CD14-positive monocyte (primary cell): Measurements from ENCODE around the gene SCYGR1. TPM values are rescaled to one million over a fixed set of nuclear protein-coding genes. Genes with fewer than 3 reads are reported as not detected.

Experiments
- DNase-seq, 3 donors: peaks; one replicate each; pipeline ENCODE4 v3.0.0-alpha.2; 2011 to 2022
- H2AFZ ChIP-seq: 2 replicates; pipeline ENCODE4 v1.6.0; 2012; ENCODE audit warnings: mild to moderate bottlenecking, low read depth, low read length, inconsistent platforms; ENCODE audit not compliant: insufficient read depth, poor library complexity, severe bottlenecking
- H3K27ac ChIP-seq, 2 donors: 1 replicate in 1 of 2; 2 replicates in 1 of 2; pipeline ENCODE4 v1.5.1; 2012 to 2013; ENCODE audit warnings: low read length in 2 of 2, control low read depth in 1 of 2, inconsistent platforms in 1 of 2, low read depth in 1 of 2, mild to moderate bottlenecking in 1 of 2
- H3K27me3 ChIP-seq, 2 donors: one replicate each; pipeline versions ENCODE4 v1.6.0 to v1.6.1; 2011 to 2013; ENCODE audit warnings: low read length in 2 of 2; ENCODE audit not compliant: control insufficient read depth in 2 of 2, insufficient read depth in 2 of 2
- H3K36me3 ChIP-seq, 2 donors: replicated peaks in 1 of 2; 1 replicate in 1 of 2; 2 replicates in 1 of 2; pipeline versions ENCODE4 v1.5.1 to v1.6.1; 2012 to 2013; ENCODE audit warnings: low read length in 2 of 2, control low read depth in 1 of 2, inconsistent platforms in 1 of 2, mild to moderate bottlenecking in 1 of 2; ENCODE audit not compliant: insufficient read depth in 2 of 2, control insufficient read depth in 1 of 2
- H3K4me1 ChIP-seq, 2 donors: 1 replicate in 1 of 2; 2 replicates in 1 of 2; pipeline versions ENCODE4 v1.5.1 to v1.6.1; 2012 to 2013; ENCODE audit warnings: low read length in 2 of 2, control low read depth in 1 of 2, inconsistent platforms in 1 of 2, mild to moderate bottlenecking in 1 of 2, moderate library complexity in 1 of 2; ENCODE audit not compliant: insufficient read depth in 2 of 2, control insufficient read depth in 1 of 2
- H3K4me2 ChIP-seq: replicated peaks from 2 replicates; pipeline ENCODE3; 2012; ENCODE audit warnings: low read length, moderate library complexity, mild to moderate bottlenecking; ENCODE audit not compliant: poor library complexity, severe bottlenecking; ENCODE audit errors: extremely low read depth
- H3K4me3 ChIP-seq, 3 experiments: fragments of 200-600 bp in 1 of 3; sonication (generic) in 1 of 3; replicated peaks in 1 of 3; 1 replicate in 2 of 3; 2 replicates in 1 of 3; pipeline ENCODE4 v1.5.1; 2011 to 2013; ENCODE audit warnings: low read length in 3 of 3, mild to moderate bottlenecking in 3 of 3, control low read depth in 2 of 3, low read depth in 2 of 3, inconsistent platforms in 1 of 3, moderate library complexity in 1 of 3
- H3K79me2 ChIP-seq: 2 replicates; pipeline ENCODE4 v1.6.0; 2012; ENCODE audit warnings: mild to moderate bottlenecking, control low read depth, inconsistent platforms, low read length, moderate library complexity; ENCODE audit not compliant: insufficient read depth
- H3K9ac ChIP-seq: 2 replicates; pipeline ENCODE4 v1.6.0; 2017; ENCODE audit warnings: low read length, mild to moderate bottlenecking; ENCODE audit not compliant: insufficient read depth, poor library complexity, severe bottlenecking
- H3K9me3 ChIP-seq, 2 donors: replicated peaks in 1 of 2; 1 replicate in 1 of 2; 2 replicates in 1 of 2; pipeline versions ENCODE4 v1.5.1 to v1.6.1; 2012 to 2013; ENCODE audit warnings: low read length in 2 of 2, control low read depth in 1 of 2; ENCODE audit not compliant: control insufficient read depth in 1 of 2, insufficient read depth in 1 of 2
- H4K20me1 ChIP-seq: 2 replicates; pipeline ENCODE4 v1.6.0; 2012; ENCODE audit warnings: mild to moderate bottlenecking, low read length, control low read depth, moderate library complexity; ENCODE audit not compliant: insufficient read depth
- H3K27ac Mint-ChIP-seq, 7 donors: one replicate each; pipeline ENCODE4 v1.8.0; 2020; ENCODE audit warnings: mild to moderate bottlenecking in 7 of 7, mixed read lengths in 7 of 7, moderate library complexity in 6 of 7, inconsistent platforms in 2 of 7
- H3K27me3 Mint-ChIP-seq, 3 donors: one replicate each; pipeline ENCODE4 v1.8.0; 2021 to 2022; ENCODE audit warnings: low read depth in 3 of 3, mild to moderate bottlenecking in 3 of 3, mixed read lengths in 3 of 3, moderate library complexity in 3 of 3, inconsistent platforms in 1 of 3
- H3K36me3 Mint-ChIP-seq, 2 donors: one replicate each; pipeline ENCODE4 v1.8.0; 2020; ENCODE audit warnings: mixed read lengths in 2 of 2, inconsistent platforms in 1 of 2, mild to moderate bottlenecking in 1 of 2
- H3K4me1 Mint-ChIP-seq: one replicate; pipeline ENCODE4 v1.8.0; 2020; ENCODE audit warnings: mild to moderate bottlenecking, mixed read lengths
- H3K4me3 Mint-ChIP-seq, 2 donors: one replicate each; pipeline ENCODE4 v1.8.0; 2020; ENCODE audit warnings: mild to moderate bottlenecking in 2 of 2, mixed read lengths in 2 of 2, moderate library complexity in 1 of 2
- H3K9me3 Mint-ChIP-seq, 7 donors: one replicate each; pipeline ENCODE4 v1.8.0; 2020 to 2022; ENCODE audit warnings: mixed read lengths in 7 of 7, mild to moderate bottlenecking in 6 of 7, moderate library complexity in 6 of 7, inconsistent platforms in 2 of 7
- CTCF ChIP-seq: fragments of 200-600 bp; IDR thresholded peaks from one replicate; pipeline ENCODE4 v1.8.0; 2022; ENCODE audit warnings: antibody characterized with exemption, mild to moderate bottlenecking
- WGBS: methylation state at CpG from one replicate; pipeline ENCODE4 v1.1.5; 2013; ENCODE audit warnings: missing lambda C conversion rate; ENCODE audit not compliant: insufficient coverage; 5-methylcytosine and 5-hydroxymethylcytosine counted together
- intact Hi-C, 2 donors: fragments of 100-400 bp; cut with micrococcal nuclease; formaldehyde crosslinking; loops; one replicate each; pipeline versions ENCODE4 v1.15.0 to v1.15.1; 2023
- polyA plus RNA-seq, 3 donors: library from polyadenylated mRNA; depleted of rRNA in 1 of 3; unstranded in 2 of 3; stranded (reverse) in 1 of 3; fragments of 300-500 nt in 2 of 3; fragments of >200 nt in 1 of 3; fragmentation: Illumina TruSeq in 2 of 3; gene quantifications; 1 replicate in 2 of 3; 2 replicates in 1 of 3; pipeline ENCODE4 v1.2.3, GENCODE V29; 2012 to 2021

Gene SCYGR1
- polyA plus RNA-seq, 3 donors = not detected

- H3K27ac Mint-ChIP-seq = peak overlapping the region in 1 of 7 donors; percentile 50
- WGBS = no CpG with 5 or more reads among the region's 1 CpG
Observed at GRCh38 chr2:227395556-227395955, 7.8 kb upstream of the SCYGR1 start.

DNA sequence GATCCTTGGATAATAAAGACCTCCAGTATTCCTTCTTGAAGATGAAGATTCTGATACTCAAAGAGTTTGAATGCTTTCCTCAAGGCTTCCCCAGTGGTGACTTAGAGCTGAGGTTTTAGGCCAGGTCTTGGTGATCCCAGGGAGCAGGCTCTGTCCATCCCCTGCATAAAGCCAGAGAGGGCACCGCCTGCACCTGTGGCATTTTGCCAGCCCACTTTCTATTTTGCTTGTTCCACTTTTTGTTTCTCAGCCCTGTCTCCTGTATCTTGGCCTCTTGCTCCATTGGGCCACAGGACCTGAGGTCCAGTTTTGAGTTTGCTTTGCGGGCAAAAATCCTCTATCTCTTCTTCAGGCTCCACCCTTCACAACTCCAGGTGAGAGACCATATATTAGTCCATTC is 6.7 kb upstream of the SCYGR1 start:
- Mint-ChIP-seq H3K9me3 (peaks cover 0 to 2% (median 0%) of the 10 kb centered on the region in 7 donors), H3K4me3 (no peak overlapping the region), H3K27ac (peak overlapping the region in 3 of 7 donors; percentile 33 to 77 (median 73)), H3K36me3 (no peaks in the 10 kb centered on the region), H3K4me1 (peaks cover 44% of the 10 kb centered on the region), H3K27me3 (peaks cover 0 to 7% (median 2%) of the 10 kb centered on the region in 3 donors)
- no peak overlapping the region for H2AFZ ChIP-seq
- H4K20me1 ChIP-seq = no peaks in the 10 kb centered on the region
- H3K27me3 ChIP-seq = no peaks in the 10 kb centered on the region
- 44% methylated on average over 2 of the region's 2 CpGs for WGBS
- H3K36me3 ChIP-seq = no peaks in the 10 kb centered on the region
- no peak overlapping the region for H3K4me3 ChIP-seq
- no peak for DNase-seq
- no peak overlapping the region for H3K27ac ChIP-seq
- no peak overlapping the region for H3K9ac ChIP-seq
- no peaks in the 10 kb centered on the region for H3K79me2 ChIP-seq
- H3K4me1 ChIP-seq = peaks cover 16 to 31% of the 10 kb centered on the region in 2 donors
- H3K4me2 ChIP-seq = no peak overlapping the region
- no peak for TF ChIP-seq CTCF
- H3K9me3 ChIP-seq = no peaks in the 10 kb centered on the region
- intact Hi-C loops = no loop called here

More at GRCh38 chr2:227395556-227395955, 7.8 kb upstream of the SCYGR1 start:
- no peak overlapping the region for H3K27ac ChIP-seq
- peaks cover 16 to 31% of the 10 kb centered on the region in 2 donors for H3K4me1 ChIP-seq
- no peak for DNase-seq
- no peak for TF ChIP-seq CTCF
- H4K20me1 ChIP-seq = no peaks in the 10 kb centered on the region
- H3K27me3 ChIP-seq = no peaks in the 10 kb centered on the region
- H3K36me3 Mint-ChIP-seq = no peaks in the 10 kb centered on the region
- H3K27me3 Mint-ChIP-seq = peaks cover 0 to 2% (median 2%) of the 10 kb centered on the region in 3 donors
- H3K9me3 ChIP-seq = no peaks in the 10 kb centered on the region
- peaks cover 44% of the 10 kb centered on the region for H3K4me1 Mint-ChIP-seq
- H3K36me3 ChIP-seq = no peaks in the 10 kb centered on the region
- no peak overlapping the region for H3K4me3 Mint-ChIP-seq
- no peak overlapping the region for H3K4me2 ChIP-seq
- no peaks in the 10 kb centered on the region for H3K79me2 ChIP-seq
- H3K9me3 Mint-ChIP-seq = no peaks in the 10 kb centered on the region
- intact Hi-C loops = no loop called here
- no peak overlapping the region for H3K9ac ChIP-seq
- no peak overlapping the region for H2AFZ ChIP-seq
- H3K4me3 ChIP-seq = no peak overlapping the region
